Endometrial microvascular endothelial cells (primary cell): ENCODE measurements around the gene GIPC2. TPM values are rescaled to one million over a fixed set of nuclear protein-coding genes. Genes with fewer than 3 reads are reported as not detected.

Source experiments
- in situ Hi-C: cut with HindIII; loops from 2 replicates; pipeline ENCODE4 v1.10.0; 2017; ENCODE audit warnings: low sequenced_read_pairs, low pct_unique_long_range_greater_than_20kb; ENCODE audit errors: inconsistent ontology term
- total RNA-seq: library from RNA; depleted of rRNA; stranded (reverse); fragments of >200 nt; gene quantifications from one replicate; pipeline ENCODE4 v1.2.3, GENCODE V29; 2015; ENCODE audit errors: inconsistent ontology term

Gene GIPC2
- total RNA-seq, 1 donor from 2014 or later = 1.6 TPM

DNA sequence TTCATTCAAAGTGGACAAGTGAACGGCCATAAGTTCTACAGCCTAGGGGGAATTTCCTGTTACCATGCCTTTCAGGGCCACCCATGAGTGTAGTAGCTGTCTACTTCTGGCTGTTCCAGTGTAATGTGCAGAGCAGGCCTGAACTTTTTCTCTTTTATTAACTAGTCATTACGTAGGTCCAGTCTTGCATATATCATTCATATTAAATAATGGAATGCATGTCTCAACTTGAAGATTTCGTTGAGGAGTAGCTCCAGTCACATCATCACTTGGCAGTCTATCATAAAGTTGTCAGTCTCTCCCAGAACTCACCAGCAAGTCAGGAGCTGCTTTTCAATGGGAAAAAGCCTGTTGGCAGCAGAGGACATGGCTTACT is 12.0 kb upstream of the GIPC2 start:
- in situ Hi-C loops = no loop called here

DNA sequence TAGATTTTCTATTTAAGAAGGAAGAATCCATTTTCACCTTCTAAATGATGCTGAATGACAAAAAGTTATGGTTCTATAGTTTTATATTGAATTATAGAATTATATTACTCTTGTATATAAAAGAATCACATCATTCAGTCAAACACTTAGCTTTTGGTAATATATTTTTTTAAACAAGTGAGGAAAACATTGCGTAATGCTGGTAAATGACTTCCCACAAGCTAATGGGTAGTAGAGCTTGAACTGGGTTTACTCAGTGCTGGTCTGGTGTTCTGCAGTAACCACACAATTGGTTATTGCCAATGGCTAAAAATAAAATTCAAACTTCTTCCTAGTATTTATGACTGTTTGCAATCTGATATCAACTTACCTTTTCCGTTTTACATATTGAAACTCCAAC is 10.6 kb upstream of the GIPC2 start:
- in situ Hi-C loops = no loop called here

DNA sequence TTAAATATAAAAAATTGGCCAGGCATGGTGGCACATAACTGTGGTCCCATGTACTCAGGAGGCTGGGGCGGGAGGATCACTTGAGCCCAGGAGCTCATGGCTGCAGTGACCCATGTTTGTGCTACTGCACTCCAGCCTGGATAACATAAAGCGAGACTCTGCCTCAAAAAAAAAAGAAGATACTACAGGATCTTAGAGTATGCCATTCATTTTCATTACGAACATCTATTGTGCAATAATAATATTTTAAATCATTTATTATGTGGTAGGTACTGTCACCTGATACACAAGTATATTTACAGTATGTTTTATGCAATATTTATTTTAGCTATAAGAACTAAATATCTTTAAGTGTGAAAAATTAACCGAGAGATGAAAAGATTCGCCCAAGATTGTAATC is 9.3 kb upstream of the GIPC2 start:
- in situ Hi-C loops = no loop called here

DNA sequence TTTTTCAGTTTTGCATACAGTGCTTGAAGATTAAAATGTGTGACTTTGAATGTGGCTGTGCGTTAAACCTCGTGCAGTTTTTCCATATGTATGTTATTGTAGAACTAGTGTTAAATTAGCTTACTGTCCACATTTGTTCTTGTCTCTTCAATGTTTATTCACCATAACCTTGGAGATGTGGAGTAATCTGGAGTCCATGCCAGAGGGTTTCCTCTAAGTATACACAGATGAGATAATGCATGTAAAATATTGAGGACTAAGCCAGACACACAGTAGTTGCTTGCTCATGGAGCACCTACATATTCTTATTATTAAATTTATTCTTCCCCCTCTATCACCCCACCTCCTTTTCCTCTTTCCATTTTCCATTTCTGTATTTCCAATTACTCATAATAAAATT is 7.7 kb upstream of the GIPC2 start:
- in situ Hi-C loops = no loop called here

DNA sequence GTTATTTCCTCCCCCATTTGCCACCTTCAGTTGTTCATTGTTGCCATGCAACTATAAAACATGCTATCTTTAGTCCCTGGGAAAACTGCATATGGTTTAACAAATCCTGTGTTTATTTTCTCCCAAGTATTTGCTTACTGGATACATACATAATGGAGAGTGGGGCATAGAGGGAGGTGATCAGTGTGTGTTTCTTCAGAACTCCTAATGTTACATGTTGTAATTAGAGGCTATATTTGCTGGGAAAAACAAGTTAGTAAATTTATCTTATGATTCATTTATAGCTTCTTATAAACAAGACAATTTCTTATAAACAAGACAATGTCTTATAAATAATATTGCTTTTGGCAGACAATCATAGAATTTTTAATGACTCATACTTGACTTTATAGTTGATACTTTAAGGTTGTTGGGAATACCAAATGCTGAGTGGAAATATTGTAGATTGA is 7.3 kb upstream of the GIPC2 start:
- in situ Hi-C loops = no loop called here

DNA sequence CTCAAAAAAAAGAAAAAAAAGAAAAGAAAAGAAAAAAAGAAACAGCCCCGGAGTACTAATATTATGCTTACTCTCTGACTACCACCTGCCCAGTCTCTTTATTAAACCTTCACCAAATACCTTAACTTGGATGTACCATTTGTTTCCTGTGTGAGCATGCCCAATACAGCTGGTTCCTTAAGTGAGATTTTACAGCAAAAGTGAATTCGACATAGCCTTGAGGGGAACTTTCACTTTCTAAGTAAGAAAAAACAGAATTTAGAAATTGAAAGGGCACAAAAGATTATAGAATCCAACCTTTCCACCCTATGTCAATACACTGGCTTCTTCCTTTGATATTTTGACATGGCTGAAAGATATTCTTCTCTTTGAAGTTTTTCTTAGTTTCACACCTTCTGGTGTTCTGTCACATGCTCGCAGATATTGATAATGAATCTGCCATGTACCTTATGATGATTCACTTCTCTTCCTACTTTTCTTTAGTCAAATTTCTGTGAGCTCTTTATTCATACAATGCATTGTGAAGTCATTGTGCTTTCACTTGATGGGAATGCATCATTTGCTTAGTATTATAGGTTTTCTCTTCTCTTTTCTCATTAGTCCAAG is 5.2 kb upstream of the GIPC2 start:
- in situ Hi-C loops = no loop called here

DNA sequence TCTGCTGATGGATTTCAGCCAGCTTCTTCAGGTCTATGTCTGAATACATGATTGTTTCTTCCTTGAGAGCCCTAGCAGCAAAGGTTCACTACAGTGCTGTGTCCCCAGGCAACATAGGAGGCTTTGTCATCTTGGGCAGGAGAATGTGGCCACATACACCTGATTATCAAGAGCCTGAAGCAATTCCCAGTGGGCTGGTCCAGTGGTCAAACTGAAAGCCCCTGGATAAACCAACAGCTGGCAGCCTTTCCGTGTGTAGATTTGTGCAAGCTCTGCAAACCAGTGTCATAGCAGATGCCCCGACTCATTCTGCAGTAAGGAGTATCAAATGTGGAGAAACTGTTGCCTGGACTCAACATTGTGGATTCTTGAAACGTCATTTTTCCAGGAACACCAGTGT is 2.3 kb upstream of the GIPC2 start:
- in situ Hi-C loops = no loop called here

DNA sequence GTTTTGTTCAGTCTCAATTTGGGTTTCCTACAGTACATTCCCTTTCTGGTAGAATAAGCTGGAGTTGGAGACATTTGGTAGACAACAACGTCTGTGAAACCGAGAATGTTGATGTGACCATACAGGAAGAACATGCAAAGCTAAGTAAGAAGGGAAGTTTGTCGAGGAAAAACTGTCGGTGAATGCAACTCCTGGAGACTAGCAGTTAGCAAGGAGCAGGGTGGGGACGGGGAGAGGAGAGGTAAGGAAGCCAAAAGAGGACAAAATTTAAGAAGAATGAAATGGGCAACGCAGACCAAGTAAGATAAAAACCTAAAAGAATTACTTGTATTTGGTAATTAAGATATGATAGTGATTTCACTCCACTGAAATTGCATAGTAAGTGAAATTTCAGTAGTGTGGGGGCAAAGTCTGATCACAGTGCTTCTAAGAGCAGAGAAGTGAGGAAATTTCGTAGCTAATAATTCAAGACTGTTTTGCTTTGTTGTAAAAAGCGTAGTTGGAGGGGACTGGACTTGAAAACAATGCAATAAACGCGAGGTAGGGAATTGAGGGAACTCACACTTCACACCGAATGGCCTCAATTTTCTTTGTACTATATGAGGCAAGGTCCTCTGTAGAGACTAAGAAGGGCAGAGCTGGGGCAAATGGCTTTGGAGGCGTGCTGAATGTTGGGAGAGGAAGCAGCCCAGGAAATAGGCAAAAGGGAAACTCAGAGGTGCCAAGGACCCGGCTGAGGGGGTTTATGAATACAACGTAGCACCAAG is 787 bp upstream of the GIPC2 start:
- in situ Hi-C loops = no loop called here

DNA sequence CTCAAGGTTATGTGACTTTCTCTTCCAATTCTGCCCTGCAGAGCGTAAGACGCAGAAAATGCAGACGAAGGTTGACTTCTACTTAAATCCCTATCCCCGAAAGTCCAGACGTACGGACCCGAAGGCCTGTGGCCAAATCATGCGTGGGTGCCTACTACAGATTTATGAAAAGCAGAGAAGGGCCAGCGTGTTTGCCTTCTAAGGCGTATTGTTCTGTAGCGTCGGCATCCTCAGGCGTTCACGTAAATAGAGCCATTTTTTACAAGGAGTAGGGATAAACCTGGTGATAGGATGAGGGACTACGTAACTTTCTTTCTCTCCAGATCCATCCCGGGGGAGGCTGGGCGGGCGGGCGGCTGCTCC is 222 bp upstream of the GIPC2 start:
- in situ Hi-C loops = no loop called here

DNA sequence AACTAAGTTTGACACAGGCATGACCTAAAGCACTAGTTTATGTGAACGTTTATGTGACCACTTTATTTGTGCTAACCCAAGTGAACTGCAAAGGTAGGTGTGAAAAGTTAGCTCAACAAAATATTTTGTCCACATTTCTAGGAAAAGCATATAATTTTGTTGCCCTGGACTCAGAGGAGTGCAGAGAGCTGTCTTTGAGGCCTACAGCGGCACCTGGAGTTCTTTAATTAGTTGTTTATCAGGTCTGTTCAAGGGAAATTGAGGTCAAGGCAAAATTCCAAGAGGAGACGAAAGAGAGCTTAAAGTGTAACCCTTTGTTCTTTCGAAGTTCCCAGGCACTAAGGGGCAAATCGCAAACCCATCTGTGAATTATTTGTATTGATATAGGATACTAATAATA is 1.3 kb downstream of the GIPC2 start:
- in situ Hi-C loops = no loop called here

DNA sequence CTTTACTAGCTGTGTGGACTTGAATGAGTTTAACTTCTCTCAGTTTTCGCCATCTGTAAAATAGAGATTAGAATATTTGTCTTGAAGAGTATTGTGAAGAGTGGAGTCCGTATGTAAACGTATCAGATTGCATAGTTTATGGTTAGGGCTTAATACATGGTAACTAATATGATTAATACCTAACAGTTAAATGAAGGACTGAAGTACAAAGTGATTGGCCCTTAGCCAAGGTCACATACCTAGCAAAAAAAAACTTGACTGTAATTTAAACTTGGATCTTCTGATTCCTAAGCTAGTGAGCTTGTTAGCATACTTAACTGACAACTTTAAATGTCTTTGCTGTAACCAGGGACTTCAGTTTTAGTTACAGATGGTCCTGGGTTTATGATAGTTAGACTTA is 1.9 kb downstream of the GIPC2 start:
- in situ Hi-C loops = no loop called here

DNA sequence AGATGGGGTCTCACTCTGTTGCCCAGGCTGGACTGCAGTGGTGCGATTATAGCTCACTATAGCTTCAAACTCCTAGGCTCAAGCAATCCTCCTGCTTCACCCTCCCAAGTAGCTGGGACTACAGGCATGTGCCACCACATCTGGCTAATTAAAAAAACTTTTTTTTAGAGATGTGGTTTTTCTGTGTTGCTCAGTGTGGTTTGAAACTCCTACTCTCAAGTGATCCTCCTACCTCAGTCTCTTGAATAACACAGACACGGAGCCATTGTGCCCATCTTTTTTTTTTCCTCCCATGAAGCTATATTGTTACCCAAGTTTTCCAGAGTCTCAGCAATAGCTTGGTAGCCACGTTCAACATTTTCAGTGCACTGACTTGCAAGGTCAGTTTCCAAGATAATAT is 2.7 kb downstream of the GIPC2 start:
- in situ Hi-C loops = no loop called here

DNA sequence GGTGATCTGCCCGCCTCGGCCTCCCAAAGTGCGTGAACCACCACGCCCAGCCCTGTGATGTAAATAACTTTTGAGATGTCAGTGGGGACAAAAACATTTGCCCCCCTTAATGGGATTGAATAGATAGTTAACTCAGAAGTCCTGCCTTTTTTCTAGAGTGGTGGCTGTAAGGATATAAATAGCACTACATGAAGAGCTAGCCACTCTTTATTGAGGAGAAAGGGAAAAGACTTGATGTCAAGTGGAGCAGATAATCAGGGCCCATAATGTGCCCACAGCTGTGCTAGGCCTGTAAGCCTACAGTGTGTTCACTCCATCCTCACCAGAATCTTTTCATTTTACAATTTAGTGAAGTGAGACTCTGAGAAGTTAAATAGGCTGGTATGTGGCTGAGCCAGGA is 3.6 kb downstream of the GIPC2 start:
- in situ Hi-C loops = no loop called here

DNA sequence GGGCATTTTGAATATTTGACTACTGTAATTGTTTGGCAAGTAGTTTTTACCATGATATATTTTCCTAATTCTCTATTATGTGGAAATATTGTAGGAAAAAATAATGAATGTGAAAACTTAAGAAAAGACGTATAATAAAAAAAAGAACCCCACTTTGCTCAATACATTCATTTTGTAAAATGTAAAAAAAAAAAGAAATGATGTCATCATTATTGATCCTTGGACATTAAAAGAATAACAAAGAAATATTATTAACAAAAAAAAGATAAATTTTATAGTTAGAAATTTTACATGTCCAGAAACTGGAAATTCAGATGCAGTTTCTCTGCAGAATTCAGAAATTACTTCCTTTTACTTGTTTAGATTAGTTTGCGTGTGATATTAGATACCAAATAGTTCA is 5.2 kb downstream of the GIPC2 start:
- in situ Hi-C loops = no loop called here

DNA sequence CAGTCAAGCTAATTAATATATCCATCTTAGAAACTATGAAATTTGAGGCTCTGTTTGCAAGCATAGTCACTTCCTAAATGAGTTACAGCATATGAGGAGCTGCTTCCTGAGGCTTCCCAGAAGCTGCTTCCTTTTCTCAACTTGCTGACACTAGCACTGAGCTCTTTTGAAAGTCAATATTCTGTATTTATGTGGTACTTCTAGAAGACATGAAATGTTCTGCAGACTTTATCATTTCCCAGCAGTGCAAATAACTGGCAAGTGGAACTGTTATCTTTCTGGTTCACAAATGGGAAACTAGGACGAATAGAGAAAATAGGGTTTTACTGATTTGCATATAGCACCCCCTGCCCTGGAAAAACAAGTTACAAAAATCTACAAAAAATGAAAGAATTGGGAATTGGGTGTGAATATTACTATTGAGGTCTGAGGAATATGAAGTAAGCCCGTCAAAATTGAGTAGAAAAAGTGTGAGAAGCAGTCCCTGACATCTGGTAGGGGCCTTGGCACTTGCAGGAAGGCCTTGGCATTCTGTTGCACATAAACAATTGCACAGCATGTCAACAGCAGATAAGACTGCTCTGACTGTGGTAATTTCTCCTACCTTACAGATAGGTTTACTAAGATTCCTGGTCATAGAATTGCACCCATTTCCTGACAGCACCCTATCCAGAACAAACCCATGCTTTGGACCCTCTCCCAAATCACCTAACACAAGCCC is 7.1 kb downstream of the GIPC2 start:
- in situ Hi-C loops = no loop called here

DNA sequence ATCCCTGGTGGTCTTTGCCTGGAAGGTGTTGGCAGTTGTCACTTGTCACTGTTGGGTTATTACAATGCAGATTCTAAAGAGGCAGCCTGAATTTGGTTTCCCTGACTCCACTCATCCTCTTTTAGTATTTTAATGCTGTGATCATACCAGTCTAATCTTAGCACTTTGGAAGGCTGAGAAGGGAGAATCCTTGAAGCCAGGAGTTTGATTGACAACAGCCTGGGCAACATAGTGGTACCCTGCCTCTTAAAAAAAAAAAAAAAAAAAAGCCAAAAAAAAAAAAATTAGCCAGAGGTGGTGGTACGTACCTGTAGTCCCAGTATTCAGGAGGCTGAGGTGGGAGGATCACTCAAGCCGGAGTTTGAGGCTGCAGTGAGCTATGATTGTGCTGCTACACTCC is 7.7 kb downstream of the GIPC2 start:
- in situ Hi-C loops = no loop called here

DNA sequence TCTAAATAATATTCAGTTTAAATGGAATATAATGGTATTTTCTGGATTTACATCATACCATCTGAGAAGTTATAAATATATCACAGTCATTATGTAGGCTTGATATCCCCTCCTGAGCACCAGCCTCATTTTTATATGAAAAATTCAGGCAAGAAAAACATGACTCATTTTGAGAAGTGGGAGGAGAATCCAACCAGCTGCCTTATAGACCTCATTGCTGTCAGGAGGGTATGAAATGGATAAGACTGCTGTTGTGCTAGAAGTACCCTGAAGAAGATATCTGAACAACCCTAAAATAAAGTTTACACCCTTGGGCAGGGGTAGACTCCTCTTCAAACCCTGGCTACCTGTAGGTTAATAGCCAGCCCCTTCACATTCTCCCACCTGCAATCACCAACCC is 8.8 kb downstream of the GIPC2 start:
- in situ Hi-C loops = no loop called here

DNA sequence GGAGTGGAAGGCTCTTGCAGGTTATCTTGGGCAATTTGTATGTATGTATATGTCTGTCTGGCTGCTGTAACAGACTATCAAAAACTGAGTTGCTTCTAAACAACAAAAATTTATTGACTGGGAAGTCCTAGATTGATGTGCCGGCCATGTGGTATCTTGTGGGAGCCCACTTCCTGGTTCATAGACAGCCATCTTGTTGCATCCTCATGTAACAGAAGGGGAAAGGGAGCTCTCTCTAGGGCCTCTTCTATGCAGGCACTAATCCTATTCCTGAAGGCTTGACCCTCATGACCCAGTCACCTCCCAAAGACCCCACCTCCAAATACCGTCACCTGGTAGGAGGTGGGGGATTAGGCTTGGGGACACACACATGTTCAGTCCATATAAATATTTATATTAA is 9.2 kb downstream of the GIPC2 start:
- in situ Hi-C loops = no loop called here

DNA sequence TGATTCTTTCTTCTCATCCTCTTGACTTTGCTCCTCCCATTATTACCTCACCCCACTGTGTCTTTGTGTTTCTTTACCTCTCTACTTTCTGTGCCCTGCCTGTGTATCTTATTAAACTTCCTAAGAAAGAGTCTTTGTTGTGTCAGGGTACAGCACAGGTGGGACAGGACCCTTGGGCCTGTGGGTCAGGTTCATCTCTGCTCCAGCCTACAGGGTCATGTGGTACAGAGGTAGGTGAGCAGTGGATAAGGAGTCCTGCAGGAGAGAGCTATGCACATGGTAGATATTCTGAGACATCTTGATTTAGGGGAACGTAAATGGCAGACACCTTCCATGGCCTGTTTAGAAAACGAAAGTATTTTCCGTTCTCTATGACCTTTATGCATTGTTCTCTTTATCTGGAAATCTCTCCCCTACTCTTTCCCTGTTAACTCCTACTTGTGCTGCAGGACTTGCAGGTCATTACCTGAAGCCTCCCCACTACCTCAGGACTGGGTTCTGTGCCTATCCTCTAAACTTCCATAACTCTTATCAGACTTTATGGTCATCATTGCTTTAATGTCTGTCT is 9.9 kb downstream of the GIPC2 start:
- in situ Hi-C loops = no loop called here

DNA sequence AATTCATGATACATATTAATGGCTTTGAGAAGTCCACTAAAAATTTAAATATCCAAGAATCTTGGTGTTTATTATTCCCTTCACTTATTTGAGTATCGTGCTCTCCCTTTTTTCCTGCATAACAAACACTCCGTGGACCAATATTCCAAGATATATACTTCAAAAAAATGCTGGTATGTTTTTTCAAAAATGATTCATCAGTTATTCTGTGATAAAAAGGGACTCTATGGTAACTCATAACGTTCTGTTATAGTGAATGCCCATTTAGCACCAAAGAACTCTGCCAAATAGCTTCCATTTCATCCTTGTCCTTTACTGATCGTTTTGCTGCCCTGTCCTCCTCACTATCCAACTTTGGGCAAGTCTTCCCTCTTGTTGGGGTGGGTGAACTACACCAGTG is 12.9 kb downstream of the GIPC2 start:
- in situ Hi-C loops = no loop called here
